HG03520 (cell line): ENCODE results near the gene CELA1.

Experiments
- ATAC-seq: cut with Tn5 transposase; IDR thresholded peaks from one replicate; pipeline ENCODE4 v1.9.1; 2021; ENCODE audit warnings: mild to moderate bottlenecking, moderate library complexity; ENCODE audit not compliant: unreplicated experiment

The CELA1 gene

GRCh38 chr12:51377099-51377984, 30.9 kb upstream of the CELA1 start:
- no peak for ATAC-seq

GRCh38 chr12:51374856-51375255, 28.4 kb upstream of the CELA1 start:
- no peak for ATAC-seq

- no peak for ATAC-seq
Observed at GRCh38 chr12:51374361-51374760, 27.9 kb upstream of the CELA1 start.

- ATAC-seq = no peak
Observed at GRCh38 chr12:51373187-51373586, 26.7 kb upstream of the CELA1 start.

- ATAC-seq = no peak
Observed at GRCh38 chr12:51372021-51372420, 25.5 kb upstream of the CELA1 start.

GRCh38 chr12:51371295-51371953, 24.9 kb upstream of the CELA1 start:
- ATAC-seq = no peak

- no peak for ATAC-seq
Observed at GRCh38 chr12:51370667-51371066, 24.2 kb upstream of the CELA1 start.

GRCh38 chr12:51369581-51369980, 23.1 kb upstream of the CELA1 start:
- no peak for ATAC-seq

- peak; percentile 94 for ATAC-seq
Observed at GRCh38 chr12:51368640-51369517, 22.4 kb upstream of the CELA1 start.

- ATAC-seq = no peak
Observed at GRCh38 chr12:51365276-51365675, 18.8 kb upstream of the CELA1 start.

- no peak for ATAC-seq
Observed at GRCh38 chr12:51364001-51364400, 17.5 kb upstream of the CELA1 start.

GRCh38 chr12:51362747-51363342, 16.4 kb upstream of the CELA1 start:
- no peak for ATAC-seq

GRCh38 chr12:51362307-51362706, 15.8 kb upstream of the CELA1 start:
- no peak for ATAC-seq

GRCh38 chr12:51361161-51362016, 14.9 kb upstream of the CELA1 start:
- no peak for ATAC-seq

GRCh38 chr12:51360315-51360714, 13.8 kb upstream of the CELA1 start:
- no peak for ATAC-seq

- ATAC-seq = no peak
Observed at GRCh38 chr12:51359851-51360250, 13.4 kb upstream of the CELA1 start.

- ATAC-seq = no peak
Observed at GRCh38 chr12:51358496-51358895, 12.0 kb upstream of the CELA1 start.

- no peak for ATAC-seq
Observed at GRCh38 chr12:51357374-51358047, 11.0 kb upstream of the CELA1 start.

GRCh38 chr12:51351913-51352532, 5.5 kb upstream of the CELA1 start:
- no peak for ATAC-seq
